ENCODE measurements around the gene KCNMB4.

GRCh38 chr12:70418101-70418500 is 52.0 kb downstream of the KCNMB4 start:
- TF ChIP-seq NRF1 (IDR thresholded peaks at IDR 0.05; ENCODE audit: low read depth, low read length) (no peak), CTCF (IDR thresholded peaks at IDR 0.05) (no peak), FOXM1 (IDR thresholded peaks at IDR 0.05; ENCODE audit: low read depth) (no peak), JUND (IDR thresholded peaks at IDR 0.05) (no peak), RAD21 (IDR thresholded peaks at IDR 0.05; ENCODE audit: low read length) (no peak), ZBTB33 (IDR thresholded peaks at IDR 0.05; ENCODE audit: borderline replicate concordance, low read depth) (no peak), USF2 (IDR thresholded peaks at IDR 0.05; ENCODE audit: borderline replicate concordance, low read depth, low read length) (no peak), FOSL2 (IDR thresholded peaks at IDR 0.05; ENCODE audit: borderline replicate concordance, low read depth) (no peak), SMC3 (IDR thresholded peaks at IDR 0.05; ENCODE audit: low read depth, low read length) (no peak)
- TF ChIP-seq, protein P1, sequence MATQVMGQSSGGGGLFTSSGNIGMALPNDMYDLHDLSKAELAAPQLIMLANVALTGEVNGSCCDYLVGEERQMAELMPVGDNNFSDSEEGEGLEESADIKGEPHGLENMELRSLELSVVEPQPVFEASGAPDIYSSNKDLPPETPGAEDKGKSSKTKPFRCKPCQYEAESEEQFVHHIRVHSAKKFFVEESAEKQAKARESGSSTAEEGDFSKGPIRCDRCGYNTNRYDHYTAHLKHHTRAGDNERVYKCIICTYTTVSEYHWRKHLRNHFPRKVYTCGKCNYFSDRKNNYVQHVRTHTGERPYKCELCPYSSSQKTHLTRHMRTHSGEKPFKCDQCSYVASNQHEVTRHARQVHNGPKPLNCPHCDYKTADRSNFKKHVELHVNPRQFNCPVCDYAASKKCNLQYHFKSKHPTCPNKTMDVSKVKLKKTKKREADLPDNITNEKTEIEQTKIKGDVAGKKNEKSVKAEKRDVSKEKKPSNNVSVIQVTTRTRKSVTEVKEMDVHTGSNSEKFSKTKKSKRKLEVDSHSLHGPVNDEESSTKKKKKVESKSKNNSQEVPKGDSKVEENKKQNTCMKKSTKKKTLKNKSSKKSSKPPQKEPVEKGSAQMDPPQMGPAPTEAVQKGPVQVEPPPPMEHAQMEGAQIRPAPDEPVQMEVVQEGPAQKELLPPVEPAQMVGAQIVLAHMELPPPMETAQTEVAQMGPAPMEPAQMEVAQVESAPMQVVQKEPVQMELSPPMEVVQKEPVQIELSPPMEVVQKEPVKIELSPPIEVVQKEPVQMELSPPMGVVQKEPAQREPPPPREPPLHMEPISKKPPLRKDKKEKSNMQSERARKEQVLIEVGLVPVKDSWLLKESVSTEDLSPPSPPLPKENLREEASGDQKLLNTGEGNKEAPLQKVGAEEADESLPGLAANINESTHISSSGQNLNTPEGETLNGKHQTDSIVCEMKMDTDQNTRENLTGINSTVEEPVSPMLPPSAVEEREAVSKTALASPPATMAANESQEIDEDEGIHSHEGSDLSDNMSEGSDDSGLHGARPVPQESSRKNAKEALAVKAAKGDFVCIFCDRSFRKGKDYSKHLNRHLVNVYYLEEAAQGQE (IDR thresholded peaks at IDR 0.05; ENCODE audit: low read depth, low read length), result no peak
